Measurements from ENCODE around the gene NDUFAF7. TPM values are rescaled to one million over a fixed set of nuclear protein-coding genes. Genes with fewer than 3 reads are reported as not detected.
A peak's percentile ranks its signal among the peaks of the same experiment; 100 is the strongest.
"Not testable (repeated sequence)": the region's sequence is repeated elsewhere in the genome, so short reads cannot be mapped to it uniquely, and the experiment has no call there.

The NDUFAF7 gene
- total RNA-seq, 1 donor from 2014 or later: 14.4 TPM

GRCh38 chr2:37281916-37282315 lies 50.5 kb downstream of the NDUFAF7 start:
- DNase-seq (ENCODE audit: low read depth, low spot score): no peak

- DNase-seq (ENCODE audit: low read depth, low spot score): no peak
These were observed 51.3 kb downstream of the NDUFAF7 start for GRCh38 chr2:37282746-37283145.

- peak; percentile 50 for DNase-seq (ENCODE audit: low read depth, low spot score)
These were observed 51.7 kb downstream of the NDUFAF7 start for GRCh38 chr2:37283207-37283606.

GRCh38 chr2:37284381-37284780 lies 52.9 kb downstream of the NDUFAF7 start:
- DNase-seq (ENCODE audit: low read depth, low spot score): no peak

- no peak for DNase-seq (ENCODE audit: low read depth, low spot score)
These were observed 56.5 kb downstream of the NDUFAF7 start for GRCh38 chr2:37287966-37288365.

GRCh38 chr2:37291680-37292079 lies 60.2 kb downstream of the NDUFAF7 start:
- no peak for DNase-seq (ENCODE audit: low read depth, low spot score)

GRCh38 chr2:37294858-37295257 lies 63.4 kb downstream of the NDUFAF7 start:
- DNase-seq (ENCODE audit: low read depth, low spot score): not testable (repeated sequence)

- DNase-seq (ENCODE audit: low read depth, low spot score): no peak
These were observed 64.1 kb downstream of the NDUFAF7 start for GRCh38 chr2:37295469-37296073.

GRCh38 chr2:37297632-37298031 lies 66.2 kb downstream of the NDUFAF7 start:
- no peak for DNase-seq (ENCODE audit: low read depth, low spot score)

Other genes with a start within 250 kb of the NDUFAF7 start
- 27.1 and 32.5 TPM in 2 replicates for gene HEATR5B, start 147.3 kb upstream of the NDUFAF7 start, total RNA-seq
- 7.3 and 9.8 TPM in 2 replicates for gene GPATCH11, start 147.1 kb upstream of the NDUFAF7 start, total RNA-seq
- 29.4 and 36.9 TPM in 2 replicates for gene EIF2AK2, start 74.7 kb upstream of the NDUFAF7 start, total RNA-seq
- not detected in 2 replicates for gene SULT6B1, start 43.0 kb upstream of the NDUFAF7 start, total RNA-seq
- 11.1 and 12.5 TPM in 2 replicates for gene CEBPZOS, start 35.2 kb upstream of the NDUFAF7 start, total RNA-seq
- 49.6 and 69.3 TPM in 2 replicates for gene CEBPZ, start 62 bp upstream of the NDUFAF7 start, total RNA-seq
- gene PRKD3, start 93.2 kb downstream of the NDUFAF7 start, total RNA-seq: 84.1 and 88.3 TPM in 2 replicates
- gene QPCT, start 113.0 kb downstream of the NDUFAF7 start, total RNA-seq: 18.9 and 35.5 TPM in 2 replicates